Measurements from ENCODE around the gene FAM131B. TPM values are rescaled to one million over a fixed set of nuclear protein-coding genes. Genes with fewer than 3 reads are reported as not detected.

FAM131B gene
- total RNA-seq, 2 donors from 2014 or later, result 1.9 to 3.6 TPM

- no peak overlapping the region for H3K4me3 Mint-ChIP-seq
- no peaks in the 10 kb centered on the region for H3K27me3 Mint-ChIP-seq (ENCODE audit: insufficient read depth)
- no peak overlapping the region for H3K9ac ChIP-seq (ENCODE audit: extremely low read depth, low read length, poor library complexity, severe bottlenecking)
- H3K27me3 ChIP-seq (ENCODE audit: control insufficient read depth, insufficient read depth, low read length, poor library complexity, severe bottlenecking), result no peaks in the 10 kb centered on the region
- DNase-seq, result no peak
- H3K27ac ChIP-seq (ENCODE audit: low read depth, low read length), result no peak overlapping the region
- peaks cover 58% of the 10 kb centered on the region for H3K36me3 Mint-ChIP-seq (ENCODE audit: low read depth)
- H3K27ac Mint-ChIP-seq, result no peak overlapping the region
- 67 to 90% methylated on average over 1 to 2 of the region's 2 CpGs for WGBS, 2 experiments (ENCODE audit: insufficient coverage in 1 of 2, insufficient read length in 1 of 2)
- H3K4me1 Mint-ChIP-seq, result no peaks in the 10 kb centered on the region
- peaks cover 55% of the 10 kb centered on the region for H3K36me3 ChIP-seq (ENCODE audit: control insufficient read depth, insufficient read depth, low read length)
- no peak for TF ChIP-seq CTCF (conservative IDR thresholded peaks at IDR 0.05)
- no peak overlapping the region for H3K4me3 ChIP-seq (ENCODE audit: low read length)
- H3K4me1 ChIP-seq (ENCODE audit: control insufficient read depth, insufficient read depth, low read length), result no peaks in the 10 kb centered on the region
- H3K9me3 ChIP-seq (ENCODE audit: control insufficient read depth, low read length), result no peaks in the 10 kb centered on the region
- H3K9me3 Mint-ChIP-seq, result no peaks in the 10 kb centered on the region
These were observed 53.9 kb downstream of the FAM131B start for GRCh38 chr7:143308632-143309031.

DNA sequence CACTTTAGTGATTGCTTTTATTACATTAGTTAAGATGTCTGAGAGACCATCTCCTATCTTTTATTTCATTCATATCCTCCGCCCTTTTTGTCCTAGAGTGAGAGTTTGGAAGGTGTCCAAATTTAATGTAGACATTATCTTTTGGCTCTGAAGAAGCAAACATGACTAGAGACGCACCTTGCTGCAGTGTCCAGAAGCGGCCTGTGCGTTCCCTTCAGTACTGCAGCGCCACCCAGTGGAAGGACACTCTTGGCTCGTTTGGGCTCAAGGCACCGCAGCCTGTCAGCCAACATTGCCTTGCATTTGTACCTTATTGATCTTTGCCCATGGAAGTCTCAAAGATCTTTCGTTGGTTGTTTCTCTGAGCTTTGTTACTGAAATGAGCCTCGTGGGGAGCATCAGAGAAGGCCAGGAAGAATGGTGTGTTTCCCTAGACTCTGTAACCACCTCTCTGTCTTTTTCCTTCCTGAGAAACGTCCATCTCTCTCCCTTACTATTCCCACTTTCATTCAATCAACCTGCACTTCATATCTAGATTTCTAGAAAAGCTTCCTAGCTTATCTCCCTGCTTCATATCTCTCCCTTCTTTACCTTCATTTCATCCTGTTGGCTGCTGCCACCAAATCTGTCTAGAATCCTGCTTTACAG is 57.0 kb downstream of the FAM131B start:
- peak; percentile 88 for TF ChIP-seq CTCF (conservative IDR thresholded peaks at IDR 0.05)
- H3K4me1 ChIP-seq (ENCODE audit: control insufficient read depth, insufficient read depth, low read length), result no peaks in the 10 kb centered on the region
- no peak overlapping the region for H3K4me3 Mint-ChIP-seq

DNA sequence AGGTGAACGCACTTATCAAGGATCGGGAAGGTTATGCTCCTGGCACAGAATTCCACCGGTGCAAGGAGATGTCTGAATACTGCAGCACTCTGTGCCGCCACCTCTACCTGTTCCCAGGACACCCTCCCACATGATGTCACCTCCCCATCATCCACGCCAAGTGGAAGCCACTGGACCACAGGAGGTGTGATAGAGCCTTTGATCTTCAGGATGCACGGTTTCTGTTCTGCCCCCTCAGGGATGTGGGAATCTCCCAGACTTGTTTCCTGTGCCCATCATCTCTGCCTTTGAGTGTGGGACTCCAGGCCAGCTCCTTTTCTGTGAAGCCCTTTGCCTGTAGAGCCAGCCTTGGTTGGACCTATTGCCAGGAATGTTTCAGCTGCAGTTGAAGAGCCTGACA is 57.6 kb downstream of the FAM131B start:
- 89 to 93% methylated on average over 5 to 6 of the region's 6 CpGs for whole genome bisulfite sequencing, 2 experiments (ENCODE audit: insufficient coverage in 1 of 2, insufficient read length in 1 of 2)
- no peak overlapping the region for H3K9ac ChIP-seq (ENCODE audit: extremely low read depth, low read length, poor library complexity, severe bottlenecking)
- H3K36me3 ChIP-seq (ENCODE audit: control insufficient read depth, insufficient read depth, low read length), result peaks cover 88% of the 10 kb centered on the region
- TF ChIP-seq CTCF (conservative IDR thresholded peaks at IDR 0.05), result no peak
- Mint-ChIP-seq H3K4me1 (no peaks in the 10 kb centered on the region), H3K9me3 (no peaks in the 10 kb centered on the region), H3K36me3 (ENCODE audit: low read depth) (peaks cover 90% of the 10 kb centered on the region), H3K27ac (no peak overlapping the region), H3K4me3 (no peak overlapping the region), H3K27me3 (ENCODE audit: insufficient read depth) (no peaks in the 10 kb centered on the region)
- no peaks in the 10 kb centered on the region for H3K4me1 ChIP-seq (ENCODE audit: control insufficient read depth, insufficient read depth, low read length)
- no peaks in the 10 kb centered on the region for H3K27me3 ChIP-seq (ENCODE audit: control insufficient read depth, insufficient read depth, low read length, poor library complexity, severe bottlenecking)
- H3K27ac ChIP-seq (ENCODE audit: low read depth, low read length), result no peak overlapping the region
- H3K9me3 ChIP-seq (ENCODE audit: control insufficient read depth, low read length), result no peaks in the 10 kb centered on the region
- no peak overlapping the region for H3K4me3 ChIP-seq (ENCODE audit: low read length)
- DNase-seq, result no peak

More for the DNA sequence above, 57.0 kb downstream of the FAM131B start:
- no peak overlapping the region for H3K27ac ChIP-seq (ENCODE audit: low read depth, low read length)
- Mint-ChIP-seq H3K27me3 (ENCODE audit: insufficient read depth) (no peaks in the 10 kb centered on the region), H3K36me3 (ENCODE audit: low read depth) (peaks cover 84% of the 10 kb centered on the region), H3K9me3 (no peaks in the 10 kb centered on the region), H3K27ac (no peak overlapping the region), H3K4me1 (no peaks in the 10 kb centered on the region)
- no peak overlapping the region for H3K4me3 ChIP-seq (ENCODE audit: low read length)
- 86 to 87% methylated on average over 9 to 10 of the region's 10 CpGs for WGBS, 2 experiments (ENCODE audit: insufficient coverage in 1 of 2, insufficient read length in 1 of 2)
- no peaks in the 10 kb centered on the region for H3K27me3 ChIP-seq (ENCODE audit: control insufficient read depth, insufficient read depth, low read length, poor library complexity, severe bottlenecking)
- no peak overlapping the region for H3K9ac ChIP-seq (ENCODE audit: extremely low read depth, low read length, poor library complexity, severe bottlenecking)
- H3K36me3 ChIP-seq (ENCODE audit: control insufficient read depth, insufficient read depth, low read length), result peaks cover 84% of the 10 kb centered on the region
- no peaks in the 10 kb centered on the region for H3K9me3 ChIP-seq (ENCODE audit: control insufficient read depth, low read length)
- peak; percentile 92 for DNase-seq

All from endodermal cell (in vitro differentiated cells).